GM19395 (cell line): Measurements from ENCODE around the gene LRP8.
A peak's percentile ranks its signal among the peaks of the same experiment; 100 is the strongest.

ENCODE experiments used
- ATAC-seq: cut with Tn5 transposase; IDR thresholded peaks from one replicate; pipeline ENCODE4 v1.9.1; 2021; ENCODE audit warnings: mild to moderate bottlenecking, moderate library complexity; ENCODE audit not compliant: unreplicated experiment

The LRP8 gene

GRCh38 chr1:53308506-53308905 is 19.4 kb downstream of the LRP8 start:
- ATAC-seq = no peak

DNA sequence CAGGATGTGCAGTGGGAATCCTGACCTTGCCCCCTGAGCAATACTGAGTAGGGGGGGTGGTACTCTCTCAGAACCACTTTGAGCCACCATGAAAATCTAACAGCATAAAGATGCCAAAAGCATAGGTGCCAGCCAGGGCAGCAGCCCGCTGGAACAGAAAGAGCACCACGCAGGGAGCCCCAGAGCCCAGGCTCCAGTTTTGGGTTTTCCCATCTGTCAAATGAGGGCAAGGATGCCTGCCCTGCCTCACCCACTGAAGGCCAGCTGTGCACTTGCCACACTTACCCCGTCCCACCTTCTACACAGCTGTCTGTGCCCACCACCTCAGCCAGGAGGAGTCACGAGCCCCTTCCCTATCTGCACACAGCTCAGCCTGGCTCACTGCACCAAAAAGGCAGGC is 20.8 kb downstream of the LRP8 start:
- ATAC-seq = no peak

GRCh38 chr1:53306168-53306567 is 21.7 kb downstream of the LRP8 start:
- ATAC-seq = no peak

DNA sequence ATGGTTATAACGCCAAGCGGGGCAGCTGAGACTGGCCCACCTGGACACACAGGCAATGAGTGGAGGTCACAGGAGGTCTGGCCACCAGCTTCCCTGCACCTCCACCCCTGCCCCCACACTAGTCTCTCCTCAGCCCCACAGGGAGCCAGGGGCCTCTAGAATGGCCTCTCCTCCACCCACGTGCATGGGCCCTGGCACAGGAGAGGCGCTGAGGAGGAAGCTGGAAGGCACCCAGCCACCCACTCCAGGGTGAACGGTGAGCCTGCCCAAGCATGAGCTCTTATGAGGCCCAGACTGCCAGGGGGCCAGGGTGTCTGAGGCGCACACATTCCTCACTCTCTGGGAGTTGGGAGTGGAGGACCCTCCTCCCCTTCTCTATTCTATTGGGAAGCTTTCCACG is 22.2 kb downstream of the LRP8 start:
- no peak for ATAC-seq

GRCh38 chr1:53304527-53304926 is 23.3 kb downstream of the LRP8 start:
- no peak for ATAC-seq

DNA sequence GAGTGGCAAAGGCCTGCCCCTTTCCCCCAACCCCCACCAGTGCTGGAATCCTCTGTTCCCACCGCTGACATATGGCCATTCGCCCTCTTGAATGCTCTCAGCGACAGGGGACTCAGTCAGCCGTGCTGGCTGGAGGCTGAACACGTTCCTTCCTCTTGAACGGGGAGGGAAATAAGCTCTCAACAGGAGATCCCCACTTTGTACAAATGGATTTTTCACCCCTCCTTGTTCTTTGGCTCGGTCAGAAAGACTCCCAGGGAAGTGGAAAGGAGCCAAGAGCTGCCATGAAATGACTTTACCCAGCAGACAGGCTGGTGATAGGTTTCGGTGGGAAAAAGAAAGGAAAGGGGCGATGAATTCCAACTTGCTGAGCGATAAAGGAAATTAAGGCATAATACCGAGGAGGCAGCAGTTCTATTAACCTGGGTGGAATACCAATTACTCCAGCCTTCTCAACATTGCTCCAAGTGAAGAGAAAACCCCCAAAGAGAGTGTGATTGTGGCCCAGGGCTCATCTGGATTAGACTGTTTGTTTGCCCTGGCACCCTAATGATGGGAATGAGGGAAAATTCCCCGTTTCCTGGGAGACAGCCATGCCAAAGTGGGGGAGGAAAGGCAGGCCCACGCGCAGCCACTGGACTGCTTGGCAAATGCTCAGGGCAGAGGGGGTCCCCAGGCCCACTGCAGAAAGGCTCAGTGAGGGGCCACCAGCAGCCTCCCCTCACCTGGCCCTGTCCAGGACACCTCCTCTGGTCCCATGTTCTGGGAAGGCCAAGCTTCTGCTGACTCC is 23.9 kb downstream of the LRP8 start:
- no peak for ATAC-seq

DNA sequence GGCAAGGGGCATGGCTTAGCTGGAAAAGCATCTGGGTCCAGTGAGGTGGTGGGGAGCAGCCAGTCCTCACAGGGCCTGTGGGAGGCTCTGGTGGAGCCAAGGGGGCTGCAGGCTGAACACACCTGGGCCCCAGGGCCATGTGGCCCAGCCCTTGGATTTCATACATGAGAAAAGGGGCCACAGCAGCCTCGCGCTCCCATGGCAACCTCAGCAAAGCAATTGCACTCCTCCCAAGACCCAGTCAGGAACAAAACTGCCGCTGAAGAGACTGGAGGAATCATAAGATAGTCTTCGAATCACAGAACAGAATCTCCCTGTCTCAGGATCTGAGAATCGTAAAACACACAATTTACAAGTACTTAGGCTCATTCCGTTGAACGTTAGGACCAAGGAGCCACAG is 24.6 kb downstream of the LRP8 start:
- no peak for ATAC-seq

DNA sequence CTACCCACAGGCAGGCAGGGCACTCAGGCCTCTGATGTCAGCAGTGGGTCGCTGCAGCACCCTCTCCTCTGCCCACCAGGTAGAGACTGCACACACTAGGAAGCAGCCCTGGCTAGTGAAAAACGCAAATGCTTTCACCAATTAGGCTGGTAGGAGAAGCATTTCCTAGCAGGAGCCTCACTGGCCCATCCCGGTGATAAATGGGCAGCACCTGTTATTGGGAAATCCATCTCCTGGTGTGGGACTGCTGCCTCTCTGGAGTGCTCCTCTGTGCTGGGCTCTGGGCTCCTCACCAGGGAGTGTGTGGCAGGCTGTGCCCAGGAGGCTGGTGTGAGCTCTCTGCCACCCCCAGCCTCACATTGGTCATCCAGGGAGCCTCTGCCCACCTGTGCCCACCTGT is 28.6 kb downstream of the LRP8 start:
- ATAC-seq = no peak

DNA sequence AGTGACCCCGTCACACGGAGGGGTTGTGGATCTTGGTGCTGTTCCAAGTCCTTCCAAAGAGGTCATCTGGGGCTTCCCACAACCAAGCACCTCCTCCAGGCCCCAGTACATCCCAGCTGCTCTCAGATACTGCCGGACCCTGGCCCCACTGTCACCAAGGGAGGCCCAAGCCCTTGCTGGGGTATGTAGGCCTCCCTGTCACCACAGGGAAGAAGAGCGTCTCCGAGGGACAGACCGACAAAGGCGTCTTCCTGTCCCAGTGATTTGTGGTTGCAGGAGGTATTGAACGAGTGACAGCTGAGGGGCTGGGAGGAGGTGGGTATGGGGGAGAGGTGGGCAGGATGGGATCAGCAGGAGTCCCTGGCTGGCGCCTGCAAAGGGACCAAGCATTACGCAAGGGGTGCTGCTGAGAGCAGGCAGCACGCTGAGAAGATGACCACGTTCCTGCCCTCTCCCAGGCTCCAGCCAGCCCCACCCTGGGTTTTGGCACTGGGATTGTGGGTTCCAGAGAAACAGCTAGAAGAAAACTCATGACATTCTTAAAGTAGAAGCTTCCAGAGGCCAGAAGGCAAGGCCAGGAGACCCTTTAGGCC is 29.7 kb downstream of the LRP8 start:
- no peak for ATAC-seq

DNA sequence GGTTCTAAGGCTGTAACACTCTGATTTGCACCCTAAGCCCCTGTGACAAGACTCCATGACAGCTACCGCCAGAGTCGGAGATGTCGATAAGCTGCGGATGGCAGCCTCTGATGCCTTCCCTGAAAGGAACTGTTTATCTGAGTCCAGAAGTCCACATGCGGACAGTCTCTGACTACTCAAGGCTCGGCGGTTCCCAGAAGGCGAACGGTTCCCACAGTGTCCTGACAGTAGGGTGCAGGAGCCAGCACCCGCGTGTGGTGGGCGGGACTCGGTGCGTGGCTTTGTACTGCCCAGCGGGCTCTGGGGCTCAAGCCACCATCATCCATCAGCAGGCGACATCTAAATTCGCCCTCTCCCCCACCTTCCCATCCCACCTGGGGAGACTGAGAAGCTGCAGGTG is 30.7 kb downstream of the LRP8 start:
- ATAC-seq = no peak

- ATAC-seq = no peak
These were observed 31.6 kb downstream of the LRP8 start for GRCh38 chr1:53296117-53296749.

- no peak for ATAC-seq
These were observed 32.1 kb downstream of the LRP8 start for GRCh38 chr1:53295726-53296116.

DNA sequence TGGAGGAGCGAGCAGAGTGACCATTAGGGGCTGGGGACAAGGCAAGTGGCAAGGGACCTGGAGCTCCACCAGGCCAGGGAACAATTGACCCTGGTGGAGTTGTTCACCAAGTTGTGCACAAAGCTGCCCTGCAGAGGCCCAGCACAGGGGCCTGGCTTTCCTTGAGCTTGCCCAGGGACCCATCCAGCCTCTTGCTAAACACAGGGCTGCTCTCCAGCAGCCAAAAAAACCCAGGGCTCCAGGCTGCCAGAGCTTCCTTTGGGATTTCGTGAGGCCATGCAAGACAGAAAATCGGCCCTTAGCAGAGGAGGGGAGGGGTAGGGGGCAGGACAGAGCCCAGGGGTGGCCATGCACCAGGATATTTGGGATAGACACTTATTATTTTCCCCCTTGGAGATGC is 32.6 kb downstream of the LRP8 start:
- ATAC-seq = no peak

- no peak for ATAC-seq
These were observed 33.3 kb downstream of the LRP8 start for GRCh38 chr1:53294567-53294966.

DNA sequence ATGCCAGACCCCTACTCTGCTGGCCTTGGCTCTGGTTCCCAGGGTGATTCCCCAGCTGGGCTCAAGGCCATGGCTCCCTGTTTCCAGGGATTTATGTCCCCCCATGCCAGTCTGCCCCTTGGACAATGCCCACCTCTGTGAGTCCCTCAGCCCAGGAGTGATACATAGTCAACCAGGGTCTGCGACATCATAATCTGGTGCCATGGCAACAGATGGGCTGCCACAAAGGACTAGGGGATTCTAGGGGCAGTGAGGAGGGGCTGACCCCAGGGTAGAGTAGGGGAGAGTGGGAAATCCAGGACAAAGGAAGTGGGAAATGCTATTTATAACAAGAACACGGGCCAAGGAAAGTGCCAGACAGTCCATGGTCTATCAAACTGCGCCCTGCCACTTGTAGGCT is 33.8 kb downstream of the LRP8 start:
- ATAC-seq = no peak

GRCh38 chr1:53293123-53293522 is 34.7 kb downstream of the LRP8 start:
- ATAC-seq = peak; percentile 20

DNA sequence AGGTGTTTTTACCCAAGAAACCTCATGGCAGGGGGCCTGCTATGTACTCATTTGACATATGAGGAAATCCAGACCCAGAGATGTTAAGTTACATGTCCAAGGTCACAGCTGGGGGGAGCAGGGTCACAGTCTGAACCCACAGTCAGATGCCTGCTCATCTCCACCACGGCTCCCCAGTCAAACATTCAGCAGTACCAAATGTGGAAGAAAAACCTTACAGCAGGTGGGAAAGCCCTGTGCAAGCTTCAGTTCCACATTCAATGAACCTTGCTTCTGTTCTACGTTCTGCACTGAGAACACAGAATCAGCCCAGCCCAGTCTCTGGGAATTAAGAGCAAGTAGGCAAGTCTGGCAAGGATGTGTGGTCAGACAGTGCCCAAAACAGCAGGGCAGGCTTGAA is 35.2 kb downstream of the LRP8 start:
- peak; percentile 62 for ATAC-seq

DNA sequence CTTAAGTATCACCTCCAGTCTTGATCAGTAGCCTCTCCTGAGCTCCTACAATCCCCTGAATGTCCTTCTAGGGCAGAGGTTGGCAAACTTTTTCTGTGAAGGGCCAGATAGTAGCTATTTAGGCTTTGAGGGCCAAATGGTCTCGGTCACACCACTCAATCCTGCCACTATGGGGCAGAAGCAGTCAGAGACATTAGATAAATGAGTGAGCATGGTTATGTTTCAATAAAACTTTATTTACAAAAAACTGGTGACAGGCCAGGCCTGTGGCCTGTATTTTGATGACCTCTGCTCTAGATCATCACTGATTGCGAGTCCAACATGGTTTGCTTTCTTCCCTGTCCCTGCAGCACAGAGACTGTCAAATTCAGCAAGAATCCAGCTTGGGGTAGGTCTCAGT is 36.3 kb downstream of the LRP8 start:
- ATAC-seq = no peak

GRCh38 chr1:53288790-53289429 is 39.0 kb downstream of the LRP8 start:
- ATAC-seq = no peak

- no peak for ATAC-seq
These were observed 39.7 kb downstream of the LRP8 start for GRCh38 chr1:53288002-53288789.

GRCh38 chr1:53286955-53287354 is 40.9 kb downstream of the LRP8 start:
- ATAC-seq = no peak
